HG03342 (cell line): ENCODE data around the gene OXT.
"Not testable (repeated sequence)": the region's sequence is repeated elsewhere in the genome, so short reads cannot be mapped to it uniquely, and the experiment has no call there.

ENCODE experiments used
- ATAC-seq: cut with Tn5 transposase; IDR thresholded peaks from one replicate; pipeline ENCODE4 v1.9.1; 2021; ENCODE audit warnings: mild to moderate bottlenecking, moderate library complexity; ENCODE audit not compliant: unreplicated experiment

Gene OXT

GRCh38 chr20:3047486-3048419, 23.7 kb upstream of the OXT start:
- no peak for ATAC-seq

- no peak for ATAC-seq
Observed at GRCh38 chr20:3051385-3052019, 19.9 kb upstream of the OXT start.

GRCh38 chr20:3059489-3059888, 11.9 kb upstream of the OXT start:
- ATAC-seq, result no peak

GRCh38 chr20:3064119-3064518, 7.3 kb upstream of the OXT start:
- ATAC-seq, result not testable (repeated sequence)

- ATAC-seq, result no peak
Observed at GRCh38 chr20:3067139-3068014, 4.0 kb upstream of the OXT start.

GRCh38 chr20:3068075-3068474, 3.3 kb upstream of the OXT start:
- no peak for ATAC-seq

- no peak for ATAC-seq
Observed at GRCh38 chr20:3068986-3069900, 2.2 kb upstream of the OXT start.

- no peak for ATAC-seq
Observed at GRCh38 chr20:3070725-3071124, 695 bp upstream of the OXT start.

GRCh38 chr20:3071266-3071609, 182 bp upstream of the OXT start:
- no peak for ATAC-seq

- no peak for ATAC-seq
Observed at GRCh38 chr20:3072530-3073250, 1.3 kb downstream of the OXT start.

- not testable (repeated sequence) for ATAC-seq
Observed at GRCh38 chr20:3073251-3073643, 1.8 kb downstream of the OXT start.

GRCh38 chr20:3074812-3075211, 3.4 kb downstream of the OXT start:
- ATAC-seq, result no peak

GRCh38 chr20:3075315-3075714, 3.9 kb downstream of the OXT start:
- not testable (repeated sequence) for ATAC-seq

GRCh38 chr20:3077618-3078134, 6.3 kb downstream of the OXT start:
- no peak for ATAC-seq

- no peak for ATAC-seq
Observed at GRCh38 chr20:3080939-3081388, 9.5 kb downstream of the OXT start.

- ATAC-seq, result no peak
Observed at GRCh38 chr20:3081641-3082040, 10.2 kb downstream of the OXT start.

GRCh38 chr20:3082306-3082951, 11.0 kb downstream of the OXT start:
- no peak for ATAC-seq

GRCh38 chr20:3082955-3083952, 11.8 kb downstream of the OXT start:
- no peak for ATAC-seq
